Measurements from ENCODE around the gene GSTT2B. TPM values are rescaled to one million over a fixed set of nuclear protein-coding genes. Genes with fewer than 3 reads are reported as not detected.
"Not testable (repeated sequence)": the region's sequence is repeated elsewhere in the genome, so short reads cannot be mapped to it uniquely, and the experiment has no call there.

The GSTT2B gene
- 10 to 100 TPM in 1 of 2 donors, 1 to 10 TPM in 1; 3.9 to 16.2 TPM for total RNA-seq

GRCh38 chr22:23961084-23961771 is at the start of gene GSTT2B:
TSS of gene GSTT2B (minus strand) at chr22:23961195. CDS start at chr22:23961131, 64 bp downstream.
- H3K4me3 ChIP-seq; intact Hi-C loops (cut with DNase I); H3K4me1 ChIP-seq (replicated peaks); H3K36me3 ChIP-seq; DNase-seq (ENCODE audit: low spot score); H3K27me3 ChIP-seq (replicated peaks; ENCODE audit: insufficient read depth); H3K9me3 ChIP-seq; H3K27ac ChIP-seq: not testable (repeated sequence)
- WGBS, result no CpG with 5 or more reads among the region's 43 CpGs

GRCh38 chr22:24010018-24010391 is 49.0 kb upstream of the GSTT2B start:
- no peak for DNase-seq (ENCODE audit: low spot score)
- WGBS, result 91% methylated on average over 2 of the region's 2 CpGs
- no peaks in the 10 kb centered on the region for H3K36me3 ChIP-seq
- no peaks in the 10 kb centered on the region for H3K4me1 ChIP-seq (replicated peaks)
- H3K4me3 ChIP-seq, result no peak overlapping the region
- H3K9me3 ChIP-seq, result no peaks in the 10 kb centered on the region
- TF ChIP-seq POLR2A (IDR thresholded peaks at IDR 0.05) (no peak), CTCF (IDR thresholded peaks at IDR 0.05) (no peak), POLR2AphosphoS5 (IDR thresholded peaks at IDR 0.05) (no peak)
- no peaks in the 10 kb centered on the region for H3K27me3 ChIP-seq (replicated peaks; ENCODE audit: insufficient read depth)
- no peak overlapping the region for H3K27ac ChIP-seq
- intact Hi-C loops (cut with DNase I), result no loop called here

- Histone ChIP-seq H3K4me1 (replicated peaks) (no peaks in the 10 kb centered on the region), H3K27me3 (replicated peaks; ENCODE audit: insufficient read depth) (no peaks in the 10 kb centered on the region), H3K27ac (no peak overlapping the region), H3K4me3 (no peak overlapping the region), H3K9me3 (no peaks in the 10 kb centered on the region), H3K36me3 (no peaks in the 10 kb centered on the region)
- intact Hi-C loops (cut with DNase I), result loop anchor here (5.0 kb wide), 1 partner anchor 148 kb away; no protein-coding TSS in a partner anchor
- WGBS, result 88% methylated on average over 7 of the region's 7 CpGs
- no peak for DNase-seq (ENCODE audit: low spot score)
- no peak for TF ChIP-seq POLR2A (IDR thresholded peaks at IDR 0.05)
- no peak for TF ChIP-seq CTCF (IDR thresholded peaks at IDR 0.05)
- TF ChIP-seq POLR2AphosphoS5 (IDR thresholded peaks at IDR 0.05), result no peak
Measured at GRCh38 chr22:24009227-24010017, 48.4 kb upstream of the GSTT2B start.

- intact Hi-C loops (cut with DNase I), result loop anchor here (5.0 kb wide), 1 partner anchor 149 kb away; no protein-coding TSS in a partner anchor
Measured at GRCh38 chr22:24008381-24009226, 47.6 kb upstream of the GSTT2B start.

More at GRCh38 chr22:24008381-24009226, 47.6 kb upstream of the GSTT2B start:
- H3K27ac ChIP-seq, result no peak overlapping the region
- H3K27me3 ChIP-seq (replicated peaks; ENCODE audit: insufficient read depth), result no peaks in the 10 kb centered on the region
- no peaks in the 10 kb centered on the region for H3K36me3 ChIP-seq
- no peak for DNase-seq (ENCODE audit: low spot score)
- TF ChIP-seq POLR2AphosphoS5 (IDR thresholded peaks at IDR 0.05) (no peak), CTCF (IDR thresholded peaks at IDR 0.05) (no peak), POLR2A (IDR thresholded peaks at IDR 0.05) (no peak)
- H3K9me3 ChIP-seq, result no peaks in the 10 kb centered on the region
- no peak overlapping the region for H3K4me3 ChIP-seq
- H3K4me1 ChIP-seq (replicated peaks), result no peaks in the 10 kb centered on the region
- 81% methylated on average over 6 of the region's 6 CpGs for WGBS
